Lower leg skin (tissue), 3 donors: ENCODE results near the gene PIK3CB.

Experiments used
- CTCF ChIP-seq, 3 donors: fragments of 450-650 bp; IDR thresholded peaks; one replicate each; pipeline ENCODE4 v1.5.1; 2016; ENCODE audit warnings: antibody characterized with exemption in 3 of 3, mild to moderate bottlenecking in 3 of 3, moderate library complexity in 2 of 3
- POLR2A ChIP-seq, 2 donors: fragments of 450-650 bp; IDR thresholded peaks; one replicate each; pipeline ENCODE4 v1.6.1; 2016 to 2017; ENCODE audit warnings: antibody characterized with exemption in 2 of 2, mild to moderate bottlenecking in 1 of 2, moderate library complexity in 1 of 2

GRCh38 chr3:138862531-138862923, 27.8 kb upstream of the PIK3CB start:
- TF ChIP-seq CTCF (IDR thresholded peaks at IDR 0.05) (no peak), POLR2A (IDR thresholded peaks at IDR 0.05) (no peak)
